Measurements from ENCODE around the gene NUP188.
"Not testable (repeated sequence)": the region's sequence is repeated elsewhere in the genome, so short reads cannot be mapped to it uniquely, and the experiment has no call there.

Gene NUP188

GRCh38 chr9:129028192-129028966, 80.9 kb downstream of the NUP188 start, which contains the start of gene SH3GLB2:
Gene SH3GLB2 (minus strand): TSS chr9:129028331. CDS start chr9:129028154, 177 bp downstream.
- DNase-seq (ENCODE audit: low spot score), result peak; percentile 93

GRCh38 chr9:129030191-129030590, 82.7 kb downstream of the NUP188 start:
- DNase-seq (ENCODE audit: low spot score), result no peak

- DNase-seq (ENCODE audit: low spot score), result no peak
Measured at GRCh38 chr9:129031514-129031913, 84.0 kb downstream of the NUP188 start.

DNA sequence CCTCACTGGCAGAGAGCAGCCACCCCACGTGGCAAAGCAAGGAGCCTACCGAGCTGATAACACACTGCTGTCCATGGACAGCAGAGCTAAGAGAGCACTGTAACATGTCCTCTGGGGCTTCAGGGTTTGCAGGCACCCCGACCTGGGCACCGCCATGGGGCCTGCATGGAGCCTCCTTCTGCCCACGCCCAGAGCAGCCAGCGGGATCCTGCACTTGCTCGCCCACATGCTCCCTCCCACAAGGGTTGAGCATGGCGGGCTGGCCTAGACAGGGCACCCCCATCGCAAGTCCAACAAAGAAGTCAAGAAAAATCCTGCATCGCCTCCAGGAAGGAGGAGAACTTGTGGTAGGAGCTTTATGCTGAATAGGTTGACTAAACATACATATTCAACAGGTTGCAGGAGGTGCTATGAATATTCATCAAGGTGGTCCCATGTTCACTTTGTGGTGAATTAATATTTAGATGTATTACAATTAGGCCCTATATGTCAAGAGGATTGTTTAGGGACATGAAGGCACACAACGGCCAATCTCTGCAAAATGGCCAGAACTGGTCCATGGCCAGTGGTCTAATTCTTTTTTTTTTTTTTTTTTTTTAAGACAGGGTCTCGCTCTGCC, 85.2 kb downstream of the NUP188 start:
- no peak for DNase-seq (ENCODE audit: low spot score)

GRCh38 chr9:129033216-129033615, 85.7 kb downstream of the NUP188 start:
- DNase-seq (ENCODE audit: low spot score), result no peak

DNA sequence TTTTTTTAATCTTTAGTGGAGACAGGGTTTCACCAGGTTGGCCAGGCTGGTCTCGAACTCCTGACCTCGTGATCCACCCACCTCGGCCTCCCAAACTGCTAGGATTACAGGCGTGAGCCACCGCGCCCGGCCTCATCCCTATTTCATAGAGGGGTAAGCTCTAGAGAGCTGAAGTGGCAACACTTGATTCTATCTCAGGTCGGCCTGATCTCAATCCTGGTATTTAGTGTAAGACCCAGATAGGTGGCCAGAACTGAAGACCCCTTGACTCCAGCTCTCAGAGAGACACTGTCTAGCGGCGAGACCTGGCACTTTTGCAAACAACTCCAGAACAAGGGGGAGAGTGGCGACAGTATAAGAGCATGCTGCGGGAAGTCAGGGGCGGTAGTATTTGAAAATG, 88.3 kb downstream of the NUP188 start:
- not testable (repeated sequence) for DNase-seq (ENCODE audit: low spot score)

DNA sequence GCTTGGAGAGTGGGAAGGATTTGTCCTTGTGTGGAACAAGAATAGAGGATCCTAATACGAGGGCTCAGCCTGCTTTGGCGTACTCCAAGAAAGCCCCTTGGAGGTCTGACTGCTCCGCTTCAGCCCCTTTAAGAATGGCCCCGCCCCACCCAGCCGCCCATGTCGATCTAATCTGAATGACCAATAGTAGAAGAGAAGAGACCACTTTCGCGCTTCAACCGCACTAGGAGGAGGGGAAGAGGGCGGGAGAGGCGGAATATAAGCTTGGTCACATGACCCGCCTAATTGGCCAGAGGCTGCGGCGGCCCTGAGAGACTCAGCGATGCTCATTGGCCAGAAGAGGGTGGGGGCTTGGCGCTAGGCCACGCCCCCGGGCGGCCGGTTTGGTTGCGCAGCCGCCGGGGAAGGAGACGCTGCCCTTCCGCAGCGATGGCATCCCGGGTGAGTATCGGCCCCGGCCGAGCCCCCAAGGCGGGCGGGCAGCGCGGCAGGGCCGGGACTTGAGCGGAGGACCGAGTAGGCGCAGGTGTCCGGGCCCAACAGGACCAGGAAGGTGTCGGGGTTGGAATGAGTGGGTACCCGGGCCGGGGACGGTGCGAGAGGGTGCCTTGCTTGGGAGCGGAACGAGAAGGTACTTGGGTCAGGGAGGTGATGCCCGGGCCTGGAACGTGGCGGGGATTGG, 88.9 kb downstream of the NUP188 start, which contains the start of gene MIGA2:
TSS of gene MIGA2 (plus strand) at position 386 of the 682 bp plus-strand sequence. CDS start 3,969 bp downstream, outside the sequence.
- peak; percentile 99 for DNase-seq (ENCODE audit: low spot score)

- peak; percentile 9 for DNase-seq (ENCODE audit: low spot score)
Measured at GRCh38 chr9:129036923-129037766, 89.6 kb downstream of the NUP188 start.

GRCh38 chr9:129037767-129038098, 90.2 kb downstream of the NUP188 start:
- DNase-seq (ENCODE audit: low spot score), result no peak

- DNase-seq (ENCODE audit: low spot score), result no peak
Measured at GRCh38 chr9:129038109-129038852, 90.8 kb downstream of the NUP188 start.

GRCh38 chr9:129040113-129040643, 92.7 kb downstream of the NUP188 start:
- DNase-seq (ENCODE audit: low spot score), result no peak

GRCh38 chr9:129042016-129042415, 94.5 kb downstream of the NUP188 start:
- no peak for DNase-seq (ENCODE audit: low spot score)

DNA sequence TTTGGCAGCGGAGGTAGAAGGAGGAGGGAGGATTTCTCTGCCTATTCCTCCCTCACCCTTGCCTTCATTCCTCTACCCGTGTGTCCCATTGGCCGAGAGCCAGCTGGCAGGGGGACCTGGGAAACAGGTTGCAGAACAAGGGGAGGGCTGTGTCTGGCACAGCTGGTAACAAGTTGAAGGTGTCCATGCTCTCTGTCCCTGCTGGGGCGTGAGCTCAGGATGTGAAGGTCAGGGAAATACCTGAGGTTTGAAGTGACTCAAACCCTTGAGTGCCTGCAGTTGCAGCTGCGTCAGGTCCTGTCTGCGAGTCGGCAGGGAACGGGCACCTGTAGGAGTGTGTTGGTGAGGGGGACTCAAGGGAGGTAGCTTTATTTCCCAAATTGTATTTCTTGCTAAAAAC, 105.1 kb downstream of the NUP188 start:
- DNase-seq (ENCODE audit: low spot score), result peak; percentile 90

GRCh38 chr9:129053020-129053419, 105.5 kb downstream of the NUP188 start:
- DNase-seq (ENCODE audit: low spot score), result no peak

- no peak for DNase-seq (ENCODE audit: low spot score)
Measured at GRCh38 chr9:129054163-129054851, 106.8 kb downstream of the NUP188 start.

Measured in kidney tubule cell (primary cell).